Occipital lobe (tissue), 2 donors: ENCODE results near the gene MAEA. TPM values are rescaled to one million over a fixed set of nuclear protein-coding genes. Genes with fewer than 3 reads are reported as not detected.

Experiments used
- DNase-seq: peaks from one replicate; lab custom pipeline; 2025; lab: John Stamatoyannopoulos, UW
- total RNA-seq: library from RNA; depleted of rRNA; stranded (reverse); fragments of >200 nt; gene quantifications from one replicate; pipeline ENCODE4 v1.2.3, GENCODE V29; 2014

MAEA gene
- total RNA-seq, 1 donor from 2014 or later = 27.9 TPM

- DNase-seq = no peak
Observed at GRCh38 chr4:1249731-1250526, 39.8 kb upstream of the MAEA start.

DNA sequence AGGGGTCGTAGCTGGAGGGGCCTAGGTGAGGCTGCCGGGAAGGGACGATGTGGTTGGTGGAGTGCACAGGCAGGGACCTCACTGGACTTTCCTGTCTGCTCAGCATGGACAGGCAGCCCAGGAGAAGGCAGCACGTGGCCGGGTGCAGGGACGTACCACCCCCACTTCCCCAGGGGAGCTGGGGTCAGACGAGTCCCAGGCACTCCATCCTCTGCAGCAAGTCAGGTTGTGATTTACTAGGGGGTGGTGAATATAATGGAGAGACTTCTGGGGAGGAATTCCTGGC lies 39.2 kb upstream of the MAEA start:
- DNase-seq = no peak

- DNase-seq = no peak
Observed at GRCh38 chr4:1250921-1251772, 38.5 kb upstream of the MAEA start.

GRCh38 chr4:1251773-1252066 lies 38.0 kb upstream of the MAEA start:
- no peak for DNase-seq

GRCh38 chr4:1252928-1253492 lies 36.7 kb upstream of the MAEA start:
- DNase-seq = no peak

DNA sequence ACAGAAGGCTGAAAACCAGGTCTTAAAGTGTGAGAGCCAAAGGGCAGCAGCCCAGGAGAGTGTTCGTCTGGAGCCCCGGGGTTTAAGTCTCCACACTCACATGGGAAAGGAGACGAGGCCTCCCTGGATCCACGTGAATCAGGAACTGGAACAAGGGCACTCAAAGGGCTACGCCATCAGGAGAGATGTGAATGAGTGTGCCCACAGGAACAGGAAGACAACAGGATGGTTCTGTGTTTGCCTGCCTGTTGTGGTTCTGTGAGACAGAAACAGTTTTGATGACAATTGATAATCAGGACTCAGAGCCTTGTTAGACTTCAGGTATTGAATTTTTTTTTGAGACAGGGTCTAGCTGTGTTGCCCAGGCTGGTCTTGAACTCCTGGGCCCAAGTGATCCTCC lies 35.9 kb upstream of the MAEA start:
- DNase-seq = no peak

DNA sequence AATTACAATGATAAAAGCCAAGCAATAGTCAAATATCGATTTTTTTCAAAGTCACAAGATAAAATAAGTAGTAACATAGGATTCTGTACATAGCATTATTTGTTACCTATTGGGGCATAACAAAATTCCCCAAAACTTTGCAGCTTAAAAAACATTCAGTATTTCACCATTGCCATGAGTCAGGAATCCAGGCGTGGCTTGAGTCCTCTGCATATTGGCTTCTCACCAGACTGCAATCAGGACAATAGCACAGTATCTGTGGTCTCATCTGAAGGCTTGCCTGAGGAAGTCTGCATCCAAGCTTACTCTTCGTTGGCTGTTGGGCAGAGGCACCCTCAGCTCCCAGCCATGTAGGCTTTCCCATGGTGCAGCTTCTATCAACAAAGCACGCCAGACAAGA lies 34.5 kb upstream of the MAEA start:
- no peak for DNase-seq

DNA sequence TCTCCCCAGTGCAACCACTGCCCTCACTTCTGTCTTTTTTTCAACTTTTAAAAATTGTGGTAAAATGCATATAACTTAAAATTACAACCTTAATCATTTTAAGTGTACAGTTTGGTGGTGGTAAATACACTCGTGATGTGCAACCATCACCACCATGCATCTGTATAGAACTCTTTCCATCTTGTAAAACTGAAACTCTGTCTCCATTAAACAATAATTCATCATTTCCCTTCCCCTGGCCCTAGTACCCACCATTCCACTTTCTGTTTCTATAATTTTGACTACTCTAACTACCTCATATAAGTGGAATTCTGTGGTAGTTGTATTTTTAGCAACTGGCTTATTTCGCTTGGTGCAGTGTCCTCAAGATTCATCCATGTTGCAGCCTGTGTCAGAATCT lies 34.0 kb upstream of the MAEA start:
- no peak for DNase-seq

DNA sequence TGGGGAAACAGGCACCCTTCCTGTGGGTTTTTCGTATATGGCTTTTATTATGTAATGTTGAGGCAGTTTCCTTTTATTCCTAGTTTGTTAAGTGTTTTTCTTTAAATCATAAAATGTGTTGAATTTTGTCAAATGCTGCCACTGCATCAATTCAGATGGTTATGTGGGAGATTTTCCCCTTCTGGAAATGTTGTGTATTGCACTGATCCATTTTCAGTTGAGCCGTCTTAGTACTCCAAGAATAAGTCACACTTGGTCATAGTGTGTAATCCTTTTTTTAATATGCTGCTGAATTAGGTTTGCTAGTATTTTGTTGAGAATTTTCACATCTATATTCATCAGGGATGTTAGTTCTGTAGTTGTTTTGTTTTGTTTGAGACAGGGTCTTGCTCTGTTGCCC lies 31.2 kb upstream of the MAEA start:
- no peak for DNase-seq

GRCh38 chr4:1259966-1260365 lies 29.7 kb upstream of the MAEA start:
- DNase-seq = no peak

DNA sequence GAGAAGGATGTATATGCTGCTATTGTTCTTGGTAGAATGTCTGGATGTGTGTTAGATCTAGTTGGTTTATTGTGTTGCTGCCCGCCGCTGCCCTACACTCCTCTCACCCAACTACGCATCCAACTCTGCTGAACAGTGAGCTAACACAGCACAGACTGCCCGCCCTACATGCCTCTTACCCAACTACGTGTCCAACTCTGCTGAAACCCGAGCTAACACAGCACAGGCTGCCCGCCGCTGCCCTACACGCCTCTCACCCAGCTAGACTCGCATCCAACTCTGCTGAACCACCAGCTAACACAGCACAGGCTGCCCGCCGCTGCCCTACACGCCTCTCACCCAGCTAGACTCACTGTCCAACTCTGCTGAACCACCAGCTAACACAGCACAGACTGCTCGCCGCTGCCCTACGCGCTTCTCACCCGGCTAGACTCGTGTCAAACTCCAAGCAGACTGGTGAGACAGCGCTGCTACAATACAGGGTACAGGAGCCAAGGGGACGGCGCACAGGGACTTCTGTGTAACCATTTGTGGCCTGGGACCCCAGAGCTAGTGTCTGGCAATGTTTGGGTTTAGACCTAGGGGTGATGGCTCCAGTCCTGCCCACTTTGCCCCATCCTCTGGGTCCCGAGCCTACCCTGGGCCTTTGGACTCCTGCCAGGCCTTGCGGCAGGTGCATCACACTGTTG lies 29.1 kb upstream of the MAEA start:
- DNase-seq = no peak

GRCh38 chr4:1261107-1261928 lies 28.4 kb upstream of the MAEA start:
- DNase-seq = no peak

DNA sequence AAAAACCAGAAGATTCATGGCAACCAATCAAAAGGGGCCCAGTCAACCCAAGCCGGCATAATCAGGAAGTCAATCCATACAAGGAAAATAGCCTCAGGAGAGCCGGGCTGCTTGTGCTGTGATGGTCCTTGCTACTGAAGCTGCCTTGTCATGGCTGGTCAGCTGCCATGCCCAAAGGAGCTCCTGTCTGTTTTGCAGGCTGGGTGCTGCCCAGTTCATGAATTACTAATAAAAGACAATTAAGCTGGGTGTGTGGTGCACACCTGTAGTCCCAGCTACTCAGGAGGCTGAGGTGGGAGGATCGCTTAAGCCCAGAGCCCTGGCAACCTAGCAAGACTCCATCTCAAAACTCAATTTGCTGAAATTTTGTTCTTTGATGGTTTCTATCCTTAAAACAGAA lies 24.7 kb upstream of the MAEA start:
- no peak for DNase-seq

DNA sequence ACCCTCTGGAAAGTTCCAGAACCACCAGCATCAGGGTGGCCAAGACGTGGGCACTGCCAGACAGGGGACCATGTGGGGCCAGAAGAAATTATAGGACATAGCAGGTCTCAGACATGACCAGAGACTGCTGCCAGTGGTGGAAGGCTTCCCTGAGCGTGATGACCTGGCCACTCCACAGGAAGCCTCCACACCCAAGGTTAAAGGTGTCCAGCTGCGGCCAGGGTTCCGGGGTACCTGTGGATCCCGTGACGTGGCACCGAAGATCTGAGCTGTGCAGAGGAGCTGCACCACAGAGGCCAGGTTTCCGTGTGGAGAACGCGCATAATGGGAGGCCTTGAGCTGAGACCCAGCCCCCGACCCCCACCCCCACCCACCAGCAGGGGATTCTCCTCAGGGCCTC lies 24.3 kb upstream of the MAEA start:
- no peak for DNase-seq

- no peak for DNase-seq
Observed at GRCh38 chr4:1266881-1267763, 22.6 kb upstream of the MAEA start.

DNA sequence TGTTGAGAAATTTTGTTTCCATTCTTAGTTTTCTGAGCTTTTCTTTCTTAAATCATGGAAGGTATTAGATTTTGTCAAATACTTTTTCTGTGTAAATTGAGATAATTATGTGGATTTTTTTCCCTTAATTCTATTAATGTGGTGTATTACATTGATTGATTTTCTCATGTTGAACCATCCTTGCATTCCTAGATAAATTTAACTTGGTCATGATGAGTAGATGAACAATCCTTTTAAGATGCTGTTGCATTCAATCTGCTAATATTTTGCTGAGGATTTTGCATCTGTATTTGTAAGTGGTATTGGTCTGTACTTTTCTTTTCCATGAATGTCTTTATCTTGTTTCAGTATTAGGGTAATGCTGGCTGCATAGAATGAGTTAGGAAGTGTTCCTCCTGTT lies 20.5 kb upstream of the MAEA start:
- DNase-seq = no peak

DNA sequence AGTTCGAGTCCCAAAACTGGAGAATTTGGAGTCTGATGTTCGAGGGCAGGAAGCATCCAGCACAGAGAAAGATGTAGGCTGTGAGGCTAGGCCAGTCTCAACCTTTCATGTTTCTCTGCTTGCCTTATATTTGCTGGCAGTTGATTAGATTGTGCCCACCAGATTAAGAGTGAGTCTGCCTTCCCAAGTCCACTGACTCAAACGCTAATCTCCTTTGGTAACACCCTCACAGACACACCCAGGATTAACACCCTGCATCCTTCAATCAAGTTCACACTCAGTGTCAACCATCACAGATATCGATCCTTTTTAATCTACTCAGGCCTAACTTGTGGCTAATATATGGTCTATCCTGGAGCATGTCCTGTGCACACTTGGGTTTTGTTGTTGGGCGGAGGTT lies 18.0 kb upstream of the MAEA start:
- no peak for DNase-seq

GRCh38 chr4:1274871-1275270 lies 14.8 kb upstream of the MAEA start:
- no peak for DNase-seq

GRCh38 chr4:1276984-1277383 lies 12.7 kb upstream of the MAEA start:
- no peak for DNase-seq
